ENCODE measurements around the gene ARL6IP6.
"Not testable (repeated sequence)": the region's sequence is repeated elsewhere in the genome, so short reads cannot be mapped to it uniquely, and the experiment has no call there.

The ARL6IP6 gene

DNA sequence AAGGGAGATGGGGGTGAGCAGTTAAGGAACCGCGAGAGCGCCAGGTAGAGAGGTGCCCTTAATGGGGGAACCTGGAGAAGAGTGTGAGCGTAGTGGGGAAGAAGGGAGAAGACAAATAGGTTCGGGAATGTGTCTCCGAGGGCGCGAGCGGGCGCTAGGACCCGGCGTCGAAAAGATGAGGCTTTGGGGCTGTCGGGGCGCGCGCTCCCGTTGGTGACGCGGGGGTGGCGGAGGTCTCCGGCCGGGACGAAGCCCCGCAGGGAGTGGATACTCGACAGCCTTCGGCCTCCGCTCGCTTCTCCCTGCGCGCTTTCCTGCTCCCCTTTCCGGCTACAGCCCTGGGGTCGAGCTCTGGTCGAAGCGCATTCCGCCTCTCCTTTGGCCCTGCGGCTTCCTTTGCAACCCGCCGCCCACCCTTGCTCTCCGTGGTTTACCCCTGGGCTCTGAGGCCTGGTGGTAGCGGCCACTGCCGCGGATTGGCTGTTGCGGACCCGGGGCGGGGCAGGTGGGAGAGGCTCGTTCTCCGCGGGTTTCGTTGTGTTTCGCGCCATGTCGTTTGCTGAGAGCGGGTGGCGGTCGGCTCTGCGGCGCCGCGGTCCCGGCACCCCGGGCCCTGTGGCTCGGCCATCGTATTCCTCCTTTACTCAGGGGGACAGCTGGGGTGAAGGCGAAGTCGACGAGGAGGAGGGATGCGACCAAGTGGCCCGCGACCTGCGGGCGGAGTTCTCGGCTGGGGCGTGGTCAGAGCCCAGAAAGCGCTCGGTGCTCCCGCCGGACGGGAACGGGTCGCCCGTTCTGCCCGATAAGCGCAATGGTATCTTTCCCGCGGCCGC is at the start of gene ARL6IP6:
Gene ARL6IP6, plus strand, starts transcription at position 545 of the 833 bp plus-strand sequence. Its CDS starts 5 bp downstream, at position 550.
- DNase-seq: peak; percentile 93

DNA sequence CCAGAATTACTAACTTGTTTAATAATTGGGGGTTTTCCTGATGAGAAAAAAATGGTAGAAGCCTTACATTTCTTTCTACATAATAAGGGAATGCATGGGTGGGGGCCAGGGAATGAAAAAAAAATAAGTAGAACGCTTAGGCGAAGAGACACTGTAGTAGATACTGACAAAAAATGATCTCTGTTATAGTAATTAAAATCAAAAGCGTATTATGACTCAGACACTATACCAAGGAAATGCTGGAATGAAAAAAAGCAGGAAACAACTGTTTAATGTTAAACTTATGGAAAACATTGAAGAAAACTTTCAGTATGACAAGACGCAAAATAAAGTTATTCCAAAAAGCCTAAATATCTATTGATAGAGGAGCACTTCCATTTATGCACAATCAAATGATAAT is 44.1 kb upstream of the ARL6IP6 start:
- DNase-seq: no peak

DNA sequence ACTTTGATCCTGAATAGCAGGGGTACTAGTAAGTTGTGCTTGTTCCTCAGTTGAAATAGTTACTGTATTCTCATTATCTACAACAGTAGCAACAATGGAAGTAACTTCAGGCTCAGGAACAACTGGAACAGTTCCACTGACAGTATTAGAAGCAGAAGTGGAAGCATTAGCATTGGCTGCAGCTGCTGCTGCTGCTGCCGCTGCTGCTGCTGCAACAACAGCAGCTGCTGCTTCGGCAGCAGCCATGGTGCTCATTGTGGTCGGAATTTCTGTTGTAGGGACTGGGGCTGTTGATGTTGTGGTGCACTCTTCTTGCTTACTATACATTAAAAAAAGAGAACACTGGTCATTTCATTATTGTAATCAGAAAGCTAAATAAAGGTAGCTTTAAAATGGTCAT is 42.0 kb upstream of the ARL6IP6 start:
- no peak for DNase-seq

DNA sequence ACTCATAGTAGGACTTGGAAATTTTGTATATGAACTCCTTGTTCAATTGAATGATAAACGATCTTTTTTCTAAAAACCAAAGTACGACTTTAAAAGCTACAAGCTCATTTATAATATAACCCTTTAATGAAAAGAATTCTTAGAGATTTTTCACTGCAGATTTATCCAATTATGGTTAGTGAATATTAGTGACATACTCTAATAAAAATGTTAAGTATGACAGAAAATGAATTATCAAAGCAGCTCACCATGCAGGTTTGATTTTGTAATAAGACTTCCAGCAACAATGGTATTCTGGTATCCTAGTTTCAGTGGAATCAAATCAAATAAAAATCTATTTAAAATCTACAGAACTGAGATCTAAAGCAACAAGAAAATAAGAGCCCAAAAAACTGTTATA is 39.6 kb upstream of the ARL6IP6 start:
- no peak for DNase-seq

DNA sequence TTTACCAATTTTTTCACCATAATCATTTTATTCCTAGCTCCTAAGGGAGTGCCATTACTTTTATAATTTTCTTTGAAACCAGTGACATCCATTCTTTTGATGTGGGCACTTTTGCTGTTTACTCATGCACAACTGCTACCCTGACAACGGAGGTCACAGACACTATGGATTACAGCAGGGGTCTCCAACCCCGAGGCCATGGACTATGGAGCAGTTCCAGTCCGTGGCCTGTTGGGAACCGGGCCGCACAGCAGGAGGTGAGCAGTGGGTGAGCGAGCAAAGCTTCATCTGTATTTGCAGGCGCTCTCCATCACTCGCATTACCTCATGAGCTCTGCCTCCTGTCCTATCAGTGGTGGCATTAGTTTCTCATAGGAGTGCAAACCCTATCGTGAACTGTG is 35.8 kb upstream of the ARL6IP6 start:
- DNase-seq: no peak

DNA sequence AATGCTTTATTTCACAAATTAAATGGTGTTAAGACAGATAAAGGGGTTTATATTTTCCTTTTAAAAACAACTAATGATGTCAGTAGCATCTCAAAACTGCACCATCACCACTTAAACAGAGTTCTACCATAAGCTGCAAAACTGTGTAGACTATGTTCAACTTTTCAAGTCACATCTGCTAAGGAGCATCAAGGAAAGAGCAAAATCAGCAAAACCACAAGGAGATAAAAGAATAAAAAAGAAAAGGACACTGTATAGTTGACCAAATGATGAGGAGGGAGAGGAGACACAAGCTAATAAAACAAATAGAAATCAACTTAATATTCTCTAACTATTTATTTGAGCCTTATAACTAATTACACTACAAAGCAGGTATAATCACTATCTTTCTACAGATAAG is 35.0 kb upstream of the ARL6IP6 start:
- no peak for DNase-seq

DNA sequence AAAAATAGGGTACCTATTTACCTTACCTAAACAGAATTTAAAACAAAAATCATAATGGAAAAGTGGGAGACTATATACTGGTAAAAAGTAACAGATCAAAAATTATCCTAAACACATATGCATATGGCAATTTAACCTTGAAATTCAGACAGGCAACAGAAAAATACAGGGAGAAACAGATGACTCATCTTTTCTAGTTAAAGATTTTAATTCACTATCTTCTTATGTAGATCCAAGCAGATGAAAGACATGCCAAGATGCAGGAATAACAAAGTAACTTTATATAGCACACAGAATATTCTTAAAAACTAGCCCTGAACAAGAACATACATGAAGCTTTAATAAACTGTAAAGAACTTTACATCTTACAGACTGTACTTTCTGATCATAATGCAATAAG is 32.1 kb upstream of the ARL6IP6 start:
- DNase-seq: no peak

DNA sequence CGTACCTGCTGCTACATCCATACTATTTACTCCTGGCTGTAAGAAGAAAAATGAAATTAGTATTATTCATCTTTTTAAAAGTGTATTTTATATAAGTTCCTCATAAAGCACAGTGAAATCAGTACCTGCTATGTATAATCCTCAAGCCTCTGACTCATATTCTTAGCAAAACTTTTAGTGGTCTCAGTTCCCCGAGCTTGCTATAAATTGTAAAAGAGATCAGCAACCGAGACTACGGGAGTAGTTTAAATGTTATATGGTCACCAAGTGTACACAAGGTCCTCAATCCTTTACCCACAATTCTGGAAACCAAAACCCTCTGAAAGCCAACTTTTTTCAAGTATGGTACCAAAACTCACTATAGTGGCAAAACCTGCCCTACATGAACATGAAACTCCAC is 25.4 kb upstream of the ARL6IP6 start:
- DNase-seq: no peak

DNA sequence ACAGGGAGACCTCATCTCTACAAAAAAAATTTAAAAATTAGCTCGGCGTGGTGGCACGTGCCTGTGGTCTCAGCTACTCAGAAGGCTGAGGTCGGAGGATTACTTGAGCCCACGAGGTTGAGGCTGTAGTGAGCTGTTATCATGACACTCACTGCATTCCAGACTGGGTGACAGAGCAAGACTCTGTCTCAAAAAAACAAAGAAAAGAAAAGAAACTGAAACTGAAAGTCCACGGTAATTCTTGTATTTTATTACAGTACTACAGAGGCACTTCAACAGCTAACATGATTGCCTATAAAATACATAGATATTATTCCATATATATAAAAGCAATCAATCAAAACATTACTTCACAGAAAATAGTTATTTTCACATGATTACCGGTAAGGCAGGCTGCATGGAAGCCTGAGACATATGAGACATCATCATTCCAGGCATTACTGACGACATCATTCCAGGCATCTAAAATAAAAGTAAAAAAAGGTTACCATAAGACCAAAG is 24.2 kb upstream of the ARL6IP6 start:
- peak; percentile 66 for DNase-seq

DNA sequence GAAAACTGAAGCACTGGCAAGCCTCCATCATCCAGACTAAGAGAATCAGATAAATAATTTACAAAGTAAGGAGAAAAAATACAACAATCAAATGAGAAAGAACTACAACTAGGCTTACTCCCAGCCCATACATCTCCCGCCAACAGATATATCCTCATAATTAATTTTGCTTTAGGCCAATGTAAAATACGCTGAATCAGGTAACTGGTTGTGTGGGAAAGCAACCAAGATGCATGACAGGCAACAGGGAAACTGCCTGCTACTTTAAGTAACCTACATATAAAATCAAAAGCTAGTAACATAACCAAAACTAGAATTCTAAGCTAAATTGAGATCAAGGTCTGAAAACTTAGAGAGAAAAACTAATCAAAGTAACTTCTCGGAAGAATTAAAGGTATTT is 22.7 kb upstream of the ARL6IP6 start:
- no peak for DNase-seq

DNA sequence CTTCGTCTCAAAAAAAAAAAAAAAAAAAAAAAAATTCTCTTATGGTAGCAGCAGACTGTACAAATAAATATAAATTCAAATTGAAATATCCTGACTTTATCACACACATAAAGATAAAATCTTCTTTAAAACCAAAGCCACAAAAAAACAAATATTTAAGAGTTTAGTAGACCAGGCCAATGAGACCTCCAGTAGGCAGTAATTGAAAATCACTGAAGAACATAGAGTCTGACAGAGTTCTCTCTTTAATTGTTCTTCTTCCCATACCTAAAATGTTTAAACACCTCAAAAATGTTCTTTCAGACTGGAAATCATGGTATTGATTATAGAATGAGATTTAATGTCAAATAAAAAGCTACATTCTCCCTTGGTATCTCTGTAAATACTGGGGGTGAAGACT is 21.9 kb upstream of the ARL6IP6 start:
- no peak for DNase-seq

DNA sequence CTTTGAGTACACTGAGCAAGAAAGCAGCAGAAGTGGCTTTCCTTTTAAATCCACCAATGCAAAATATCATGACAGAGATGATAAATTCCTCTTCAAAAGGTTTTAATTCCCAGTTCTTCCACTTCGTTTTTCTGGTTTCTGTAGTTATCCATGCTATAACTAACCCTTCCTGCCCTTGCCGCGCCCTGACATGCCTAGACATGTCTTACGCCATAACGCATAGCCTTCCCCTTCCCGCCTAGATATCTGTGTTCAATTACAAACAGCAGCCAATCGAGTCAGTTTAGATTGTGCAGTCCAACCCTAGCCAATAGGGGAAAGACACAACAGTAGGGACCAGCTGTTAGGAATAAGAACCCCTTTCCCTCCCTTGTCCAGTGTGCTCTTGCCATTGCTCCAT is 17.2 kb upstream of the ARL6IP6 start:
- no peak for DNase-seq

DNA sequence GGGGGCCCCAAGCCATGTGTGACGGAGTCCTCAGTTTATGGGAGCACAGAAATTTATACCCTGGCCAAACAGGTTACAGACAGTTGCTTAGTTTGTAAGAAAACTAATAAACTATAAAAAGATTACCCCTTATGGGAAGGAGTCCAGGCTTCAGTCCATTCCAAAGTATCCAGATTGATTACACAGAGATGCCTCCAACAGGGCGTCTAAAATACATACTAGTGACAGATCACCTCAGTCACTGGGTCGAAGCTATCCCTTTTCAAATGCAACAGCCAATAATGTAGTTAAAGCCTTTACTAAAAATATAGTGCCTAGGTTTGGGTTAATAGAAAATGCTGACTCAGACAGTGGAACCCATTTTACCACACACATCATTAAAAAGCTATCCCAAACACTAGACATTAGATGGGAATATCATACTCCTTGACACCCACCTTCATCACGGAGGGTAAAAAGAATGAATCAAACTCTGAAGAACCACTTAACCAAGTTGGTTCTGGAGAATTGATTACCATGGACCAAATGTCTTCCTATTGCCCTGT is 11.9 kb upstream of the ARL6IP6 start:
- DNase-seq: no peak

DNA sequence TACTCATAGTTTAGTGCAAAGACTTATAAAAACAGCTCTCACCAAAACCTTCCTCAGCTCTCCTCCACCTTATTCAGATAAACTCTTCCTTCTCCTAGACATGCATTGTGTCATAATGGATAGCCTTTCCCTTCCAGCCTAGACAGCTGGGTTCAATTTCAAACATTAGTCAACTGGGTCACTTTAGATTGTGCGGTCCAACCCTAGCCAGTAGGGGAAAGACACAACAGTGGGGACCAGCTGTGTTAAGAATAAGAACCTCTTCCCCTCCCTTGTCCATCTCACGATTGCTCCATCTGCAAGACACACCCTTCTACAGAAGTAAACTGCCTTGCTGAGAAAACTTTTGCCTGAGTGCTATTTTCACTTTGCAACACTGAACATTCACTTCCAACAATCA is 9.7 kb upstream of the ARL6IP6 start:
- DNase-seq: no peak

DNA sequence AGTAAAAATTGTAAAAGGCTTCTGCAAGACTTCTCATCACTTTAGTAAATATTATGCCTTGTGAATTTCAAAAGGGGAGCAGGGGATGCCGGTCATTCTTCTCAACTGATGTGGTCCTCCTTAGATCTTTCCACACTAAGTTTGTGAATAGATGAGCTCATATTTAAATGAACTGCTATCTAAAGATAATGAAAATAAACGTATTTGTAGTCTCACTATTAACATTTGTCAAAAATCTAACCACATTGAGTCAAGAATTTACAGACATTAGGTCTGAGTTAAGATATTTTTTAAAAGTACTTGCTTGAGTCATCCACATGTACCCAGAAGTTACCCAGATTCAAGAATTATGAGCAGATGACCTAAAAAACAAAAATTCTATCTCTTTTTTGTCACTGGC is 7.7 kb upstream of the ARL6IP6 start:
- no peak for DNase-seq

DNA sequence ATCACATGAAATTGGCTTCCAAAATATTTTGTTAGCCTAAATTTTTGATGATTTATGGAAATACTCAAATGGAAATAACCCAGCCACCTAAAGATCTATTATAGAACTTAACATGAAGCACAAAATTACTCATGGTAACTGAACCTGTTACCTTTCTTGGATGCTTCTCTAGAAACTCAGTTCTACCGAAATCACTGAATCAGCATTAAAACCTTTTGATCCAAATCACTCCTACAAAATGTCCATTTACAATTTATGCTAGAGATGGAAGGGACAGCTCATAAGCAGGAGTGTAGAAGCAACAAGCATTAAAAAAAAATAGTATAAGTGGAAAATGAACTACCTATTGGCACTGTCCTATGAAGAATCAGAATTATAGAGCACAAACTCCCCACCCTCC is 3.3 kb upstream of the ARL6IP6 start:
- DNase-seq: no peak

DNA sequence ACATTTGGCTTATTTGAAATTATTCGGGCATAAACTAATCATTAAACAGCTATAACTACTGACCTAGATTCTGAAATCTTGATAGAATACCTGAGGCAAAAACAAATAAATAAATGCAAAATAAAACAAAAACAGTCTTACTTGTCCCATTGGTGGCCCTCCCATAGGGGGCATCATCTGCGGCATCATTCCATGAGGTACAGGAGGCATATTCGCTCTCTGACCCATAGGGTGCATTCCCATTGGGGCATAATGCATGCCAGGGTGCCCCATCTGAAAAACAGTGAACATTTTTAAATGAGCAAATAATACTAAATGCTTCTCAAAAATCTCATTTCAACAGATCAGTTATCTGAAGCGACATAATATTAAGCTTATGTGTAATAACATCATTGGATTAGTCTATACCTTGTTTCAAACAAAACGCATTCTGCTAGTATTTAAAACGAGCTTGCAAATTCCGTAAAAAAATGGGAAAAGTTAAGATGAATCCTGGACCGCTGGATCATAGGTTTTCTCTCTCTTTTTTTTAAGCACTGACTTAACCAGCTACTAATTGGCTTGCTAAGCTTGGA is 2.5 kb upstream of the ARL6IP6 start:
- peak; percentile 49 for DNase-seq

DNA sequence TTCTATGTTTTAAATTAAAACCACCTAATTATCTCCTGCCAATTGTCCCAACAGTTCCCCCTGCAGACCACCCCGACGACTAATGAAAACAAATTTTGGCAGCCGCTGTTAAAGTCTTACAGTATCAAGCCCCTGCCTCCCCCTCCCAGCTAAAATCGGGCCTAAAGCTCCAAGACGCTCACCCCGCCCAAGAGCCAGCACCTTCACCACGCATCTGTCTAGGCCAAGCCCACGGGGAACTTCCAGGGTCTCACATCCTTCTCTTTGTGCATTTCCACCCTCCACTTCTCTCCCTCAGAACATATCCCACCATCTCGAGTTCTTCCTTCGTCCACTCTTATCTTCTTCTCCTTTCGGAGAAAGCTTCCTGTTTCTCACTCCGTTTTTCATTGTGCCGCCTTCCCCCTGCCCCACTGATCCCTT is 1.6 kb upstream of the ARL6IP6 start:
- no peak for DNase-seq

DNA sequence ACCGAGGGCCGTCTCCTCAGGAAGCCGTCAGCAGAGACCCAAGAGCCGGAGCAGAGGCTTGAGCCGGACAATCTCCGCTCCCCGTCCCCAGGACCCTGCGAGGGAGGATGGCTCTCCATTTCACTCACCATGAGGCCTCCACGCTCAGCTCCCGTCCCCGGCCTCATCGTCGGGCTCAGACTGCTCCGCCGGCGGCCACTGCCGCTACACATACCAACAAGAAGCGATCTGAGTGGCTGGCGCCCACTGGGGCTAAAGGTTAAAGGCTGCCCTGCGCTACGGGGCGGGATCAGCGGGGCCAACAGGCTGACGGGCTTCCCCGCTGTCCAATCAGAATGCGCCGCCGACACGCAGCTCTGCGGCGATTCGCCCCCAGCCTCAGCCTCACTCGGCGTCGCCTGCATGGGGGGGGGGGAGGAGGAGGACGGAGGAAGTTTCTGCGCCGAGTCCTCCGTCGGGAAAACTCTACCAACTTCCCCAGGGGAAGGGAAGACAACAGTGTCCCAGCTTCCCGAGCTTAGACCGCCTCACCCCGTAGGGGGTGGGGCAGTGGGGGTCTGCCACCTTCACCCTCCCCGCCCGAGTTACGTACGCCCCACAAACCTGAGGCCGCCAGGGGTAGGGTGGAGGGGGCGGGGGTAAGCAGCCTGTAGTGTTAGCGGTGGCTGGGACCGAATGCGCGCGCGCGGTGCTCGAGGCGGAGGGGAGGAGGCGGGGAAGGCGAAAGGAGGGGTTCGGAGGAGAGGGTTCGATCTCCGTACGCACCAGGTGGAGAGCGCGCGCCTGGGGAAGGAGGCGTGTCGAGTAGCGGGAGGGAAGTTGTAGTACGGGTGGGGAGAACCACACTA is 968 bp upstream of the ARL6IP6 start, which contains the start of gene PRPF40A:
Gene PRPF40A, minus strand, starts transcription at position 234 of the 848 bp plus-strand sequence. Its CDS starts 22 bp downstream, at position 212.
- peak; percentile 97 for DNase-seq

DNA sequence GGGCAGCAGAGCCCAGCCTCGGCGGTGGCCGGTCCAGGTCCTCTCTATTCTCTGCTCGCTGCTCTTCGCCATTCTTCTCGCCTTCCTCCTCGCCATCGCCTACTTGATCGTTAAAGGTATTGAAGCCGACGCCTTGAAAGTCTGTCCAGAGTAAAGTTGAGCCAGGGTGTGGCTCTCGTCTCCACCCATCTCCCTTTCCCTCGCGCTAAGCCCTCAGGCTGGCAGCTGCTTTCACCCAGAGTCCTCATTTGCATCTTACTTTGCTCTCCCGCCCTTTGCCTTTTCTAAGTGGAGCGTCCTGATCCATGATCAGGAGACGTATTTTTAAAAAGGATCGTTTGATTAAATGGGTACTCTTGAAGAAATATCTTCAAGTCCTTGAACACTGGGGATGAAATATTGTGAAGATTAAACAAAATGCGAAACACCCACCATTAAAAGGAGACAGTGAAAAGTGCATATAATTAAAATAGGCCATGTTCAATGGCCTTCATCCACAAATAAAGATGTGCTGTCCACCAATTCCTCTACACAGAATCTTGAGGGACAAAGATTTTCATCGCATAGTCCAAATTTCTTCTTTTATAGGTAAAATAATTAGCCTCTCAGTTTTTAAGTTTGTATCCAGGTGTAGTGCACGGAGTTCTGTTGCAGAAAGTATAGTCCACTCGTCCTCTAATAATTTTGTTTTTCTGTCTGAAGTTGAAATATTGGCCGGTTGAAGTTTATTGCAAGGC is 657 bp downstream of the ARL6IP6 start:
- DNase-seq: peak; percentile 54

DNA sequence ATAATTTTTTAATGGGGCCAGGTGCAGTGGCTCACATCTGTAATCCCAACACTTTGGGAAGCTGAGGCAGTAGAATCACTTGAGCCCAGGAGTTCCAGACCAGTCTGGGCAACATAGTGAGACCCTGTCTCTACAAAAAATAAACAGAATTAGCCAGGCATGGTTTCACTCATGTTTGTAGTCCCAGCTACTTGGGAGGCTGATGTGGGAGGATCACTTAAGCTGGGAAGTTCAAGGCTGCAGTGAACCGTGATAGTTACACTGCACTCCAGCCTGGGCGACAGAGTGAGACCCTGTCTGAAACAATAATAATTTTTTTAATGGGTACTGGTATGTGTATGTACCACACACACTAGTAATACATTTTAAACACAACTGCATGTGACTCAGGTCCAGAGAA is 2.4 kb downstream of the ARL6IP6 start:
- DNase-seq: no peak

DNA sequence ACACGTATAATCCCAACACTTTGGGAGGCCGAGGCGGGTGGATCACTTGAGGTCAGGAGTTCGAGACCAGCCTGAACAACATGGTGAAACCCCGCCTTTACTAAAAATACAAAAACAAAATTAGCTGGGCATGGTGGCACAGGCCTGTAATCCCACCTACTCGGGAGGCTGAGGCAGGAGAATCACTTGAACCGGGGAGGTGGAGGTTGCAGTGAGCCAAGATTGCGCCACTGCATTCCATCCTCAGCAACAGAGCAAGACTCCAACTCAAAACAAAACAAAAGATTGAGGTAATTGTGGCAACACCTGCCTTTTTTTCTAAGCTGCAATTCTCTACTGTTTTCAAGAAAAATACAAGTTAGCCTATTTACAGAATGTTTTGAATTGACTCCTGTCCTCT is 4.2 kb downstream of the ARL6IP6 start:
- DNase-seq: not testable (repeated sequence)
